OCI-M2 (cell line): Measurements from ENCODE around the gene NCR3LG1.

ENCODE experiments used
- DNase-seq: peaks from one replicate; lab custom pipeline; 2025; ENCODE audit not compliant: unreplicated experiment; lab: John Stamatoyannopoulos, UW

Gene NCR3LG1

DNA sequence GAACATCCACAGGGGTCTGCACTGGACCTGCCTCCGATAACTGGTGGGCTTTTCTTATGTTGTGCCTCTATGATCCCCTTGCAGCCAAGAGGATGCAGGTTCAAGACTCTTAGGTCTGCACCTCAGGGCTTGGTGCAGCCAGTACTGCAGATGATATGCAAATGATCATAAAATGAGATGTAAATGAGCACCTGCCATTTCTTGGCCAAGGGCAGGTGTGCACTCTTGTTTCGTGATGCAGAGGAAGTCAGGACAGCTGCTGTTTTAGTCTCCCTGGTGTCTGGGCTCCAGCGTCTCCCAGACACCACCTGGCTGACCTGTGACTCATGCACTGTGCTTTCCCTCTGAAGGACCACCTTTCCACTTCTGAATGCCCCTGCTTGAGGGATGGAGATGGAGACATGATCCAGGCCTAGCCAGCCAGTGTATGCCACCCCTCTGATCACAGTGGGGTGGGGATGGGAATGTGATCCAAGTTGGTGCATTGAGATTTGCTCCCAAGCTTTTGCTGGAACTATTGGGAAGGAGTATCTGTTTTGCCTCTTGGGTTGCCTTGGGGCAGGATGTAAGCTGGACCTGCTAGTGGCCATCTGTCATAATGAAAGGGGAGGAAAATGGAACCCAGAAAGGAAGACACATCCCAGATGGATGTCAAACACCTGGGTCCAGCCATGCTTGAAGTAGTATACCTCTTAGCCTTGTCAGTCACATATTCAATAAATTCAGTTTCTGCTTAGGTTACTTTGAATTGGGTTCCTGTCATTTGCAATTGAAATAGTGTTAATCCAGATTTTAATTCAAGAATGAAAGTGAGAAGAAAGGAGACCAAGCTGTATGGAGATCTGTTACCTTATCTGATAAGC, 40.1 kb downstream of the NCR3LG1 start:
- DNase-seq: no peak

DNA sequence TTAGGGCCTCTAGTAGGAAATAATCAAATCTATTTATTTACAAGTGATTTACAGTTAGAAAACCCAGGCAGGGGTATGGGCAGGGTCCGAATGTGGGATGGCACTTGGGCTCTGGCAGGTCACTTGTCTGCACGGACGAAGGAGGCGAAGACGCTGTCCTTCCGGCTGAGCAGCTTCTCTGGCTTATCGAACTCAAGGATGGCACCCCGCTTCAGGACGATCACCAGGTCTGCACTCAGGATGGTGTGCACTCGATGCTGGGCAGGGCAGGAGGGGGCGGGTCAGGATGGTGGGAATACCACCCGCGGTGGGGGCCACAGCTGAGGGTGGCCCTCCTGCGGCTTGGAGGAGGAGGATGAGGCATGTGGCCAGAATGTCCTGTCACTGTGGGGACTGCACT, 41.3 kb downstream of the NCR3LG1 start:
- DNase-seq: no peak

DNA sequence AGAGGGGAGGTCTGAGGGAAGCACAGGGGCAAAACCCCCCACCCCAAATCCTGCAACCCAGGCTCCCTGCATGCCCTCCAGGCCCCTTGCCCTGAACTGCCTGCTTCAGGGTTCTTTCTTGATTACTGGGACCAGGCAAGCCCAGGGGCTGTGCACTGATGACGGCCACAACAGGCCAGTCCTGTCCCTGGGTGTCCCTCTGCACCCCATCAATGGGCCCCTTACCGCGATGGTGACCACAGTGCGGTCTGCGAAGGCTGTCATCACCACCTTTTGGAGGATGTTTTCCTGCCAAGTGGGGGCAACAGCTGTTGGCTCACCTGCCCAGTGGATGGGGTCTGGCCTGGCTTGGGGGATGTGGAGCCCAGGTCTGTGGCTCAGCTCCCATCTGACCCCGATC, 41.9 kb downstream of the NCR3LG1 start:
- DNase-seq: no peak

DNA sequence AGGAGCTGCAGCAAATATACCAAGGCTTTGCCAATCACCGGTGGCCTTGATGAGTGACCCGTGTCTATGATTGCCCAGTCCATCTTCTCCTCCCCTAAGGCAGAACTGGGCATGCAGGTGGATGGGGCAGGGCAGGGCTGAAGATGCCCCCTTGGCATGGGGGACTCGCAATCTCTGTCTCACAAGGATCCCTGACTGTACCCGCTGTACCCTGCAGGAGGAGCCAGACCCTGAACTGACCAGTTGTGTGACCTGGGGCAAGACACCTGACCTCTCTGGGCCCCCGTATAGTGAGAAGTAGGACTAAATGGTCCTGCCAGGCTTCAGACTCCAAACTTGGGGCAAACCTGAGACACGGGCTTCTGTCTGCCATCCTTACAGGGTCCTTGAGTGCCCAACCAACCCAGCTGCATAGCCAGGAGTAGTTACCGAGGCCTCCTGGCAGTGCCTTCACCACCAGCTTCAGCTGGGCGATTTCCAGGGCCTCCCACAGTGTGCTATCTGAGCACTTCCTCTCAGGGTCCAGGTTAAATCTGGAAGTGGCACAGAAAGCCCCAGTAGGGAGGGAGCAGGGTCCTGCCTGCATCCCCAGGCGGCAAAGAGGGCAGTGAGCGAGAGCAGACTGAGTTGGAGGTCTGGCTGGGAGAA, 43.3 kb downstream of the NCR3LG1 start:
- no peak for DNase-seq

DNA sequence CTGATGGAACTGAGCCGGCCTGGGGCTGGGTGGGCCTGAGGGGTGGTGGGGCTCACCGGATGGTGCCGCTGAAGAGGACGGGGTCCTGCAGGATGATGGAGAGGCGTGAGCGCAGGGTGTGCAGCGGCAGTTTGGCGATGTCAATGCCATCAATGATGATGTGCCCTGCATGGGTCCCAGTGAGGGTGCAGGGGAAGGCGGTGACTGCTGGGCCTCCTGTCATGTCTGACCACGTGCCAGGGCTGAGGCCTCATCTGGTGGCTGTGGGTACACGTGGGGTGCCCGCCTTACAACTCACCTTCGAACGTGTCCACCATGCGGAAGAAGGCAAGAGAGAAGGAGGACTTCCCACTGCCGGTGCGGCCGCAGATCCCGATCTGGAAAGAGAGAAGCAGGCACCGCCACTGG, 44.0 kb downstream of the NCR3LG1 start:
- no peak for DNase-seq

DNA sequence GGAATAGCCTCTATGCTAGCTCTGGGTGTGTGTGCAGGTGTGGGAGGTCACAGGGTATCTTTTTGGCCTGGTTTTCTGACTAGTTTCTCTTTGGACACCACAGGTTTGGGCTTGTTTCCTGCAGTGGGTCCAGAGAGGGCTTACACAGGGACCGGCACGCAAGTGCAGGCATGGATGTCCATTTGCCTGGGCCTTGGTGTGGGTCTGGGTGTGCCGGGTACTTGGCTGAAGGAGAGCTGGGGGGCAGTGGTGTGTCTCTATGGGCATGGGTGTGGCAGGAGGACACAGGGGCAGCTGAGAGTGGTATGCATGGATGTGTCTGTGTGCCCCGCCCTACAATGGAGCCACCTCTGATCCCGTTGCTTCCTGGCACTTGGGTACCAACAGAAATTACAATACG, 44.4 kb downstream of the NCR3LG1 start:
- no peak for DNase-seq

DNA sequence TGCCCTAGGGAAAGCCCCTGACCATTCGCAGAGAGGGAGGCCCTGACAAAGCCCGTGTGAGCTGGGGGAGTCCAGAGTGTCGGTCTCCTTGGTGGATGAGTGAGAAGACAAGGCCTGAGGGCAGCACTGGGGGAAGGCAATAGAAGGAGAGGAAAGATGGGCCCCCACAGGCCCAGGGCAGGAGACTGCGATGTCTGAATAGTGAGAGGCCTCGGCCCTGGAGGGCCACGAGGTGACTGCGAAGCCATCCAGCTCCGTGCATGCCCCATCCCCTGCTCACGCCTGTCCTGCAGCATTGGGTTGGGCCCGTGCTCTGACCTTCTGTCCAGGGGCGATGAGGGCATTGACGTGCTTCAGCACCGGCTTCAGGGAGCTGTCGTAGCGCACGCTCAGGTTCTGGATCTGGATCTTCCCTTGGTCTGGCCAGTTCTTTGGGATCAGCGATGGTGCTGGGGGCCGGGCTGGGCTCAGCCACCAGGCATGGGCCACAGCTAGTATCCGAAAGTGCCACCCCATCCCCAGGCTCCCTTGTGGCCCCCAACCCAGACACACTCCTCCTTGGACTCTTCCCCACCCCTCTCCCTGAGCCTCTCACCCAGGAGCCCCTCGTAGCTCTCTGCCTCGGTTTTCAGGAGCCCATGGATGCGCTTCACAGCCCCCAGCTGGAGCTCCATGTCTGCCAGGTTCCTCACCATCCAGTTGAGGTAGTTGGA, 45.2 kb downstream of the NCR3LG1 start:
- DNase-seq: no peak

DNA sequence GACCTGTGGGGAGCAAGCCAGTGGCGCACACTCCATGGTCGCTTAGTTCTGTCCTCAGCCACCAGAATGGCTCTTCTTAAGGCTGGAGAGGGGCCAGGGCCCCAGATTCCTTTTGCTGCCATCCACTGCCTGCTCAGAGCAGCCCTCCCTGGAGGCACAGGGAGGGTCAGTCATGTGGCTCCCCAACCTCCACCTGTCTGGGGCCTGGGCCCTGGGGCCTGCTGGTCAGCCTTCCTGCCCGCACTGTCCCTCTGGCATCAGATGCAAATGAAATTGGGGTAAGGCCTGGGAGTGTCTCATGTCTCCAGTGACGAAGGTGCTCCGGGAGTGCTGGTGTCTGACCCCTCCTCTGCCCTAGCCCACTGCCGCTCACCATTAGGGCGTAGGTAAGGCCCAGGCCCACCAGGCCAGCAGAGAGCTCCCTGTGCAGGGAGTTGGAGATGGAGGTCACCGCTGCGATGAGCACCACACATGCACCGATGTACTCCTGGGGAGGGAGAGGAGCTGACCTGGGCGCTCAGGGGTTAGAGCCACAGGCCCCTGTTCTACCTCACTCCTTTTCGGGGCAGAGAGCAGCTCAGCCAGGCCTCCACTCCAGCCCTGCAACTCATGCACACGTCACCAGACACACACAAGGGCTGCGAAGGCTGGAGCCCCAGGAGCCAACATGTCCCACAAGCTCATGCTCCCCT, 45.9 kb downstream of the NCR3LG1 start:
- DNase-seq: no peak

DNA sequence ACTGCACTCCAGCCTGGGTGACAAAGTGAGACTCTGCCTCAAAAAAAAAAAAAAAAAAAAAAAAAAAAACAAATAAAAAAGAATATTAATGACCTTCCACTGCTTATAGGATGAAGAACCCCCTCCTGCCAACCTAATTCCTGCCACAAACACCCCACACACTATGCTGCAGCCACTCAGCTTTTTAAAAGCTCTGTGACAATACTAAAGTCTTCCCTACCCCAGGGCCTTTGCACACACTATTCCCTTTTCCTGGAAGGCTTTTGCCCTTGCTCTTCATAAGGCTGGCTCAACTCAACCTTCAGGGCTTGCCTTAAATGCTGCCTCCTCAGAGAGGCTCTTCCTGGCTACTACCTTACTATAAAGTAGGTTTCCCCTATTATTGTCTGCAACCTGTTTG, 47.6 kb downstream of the NCR3LG1 start:
- DNase-seq: no peak

DNA sequence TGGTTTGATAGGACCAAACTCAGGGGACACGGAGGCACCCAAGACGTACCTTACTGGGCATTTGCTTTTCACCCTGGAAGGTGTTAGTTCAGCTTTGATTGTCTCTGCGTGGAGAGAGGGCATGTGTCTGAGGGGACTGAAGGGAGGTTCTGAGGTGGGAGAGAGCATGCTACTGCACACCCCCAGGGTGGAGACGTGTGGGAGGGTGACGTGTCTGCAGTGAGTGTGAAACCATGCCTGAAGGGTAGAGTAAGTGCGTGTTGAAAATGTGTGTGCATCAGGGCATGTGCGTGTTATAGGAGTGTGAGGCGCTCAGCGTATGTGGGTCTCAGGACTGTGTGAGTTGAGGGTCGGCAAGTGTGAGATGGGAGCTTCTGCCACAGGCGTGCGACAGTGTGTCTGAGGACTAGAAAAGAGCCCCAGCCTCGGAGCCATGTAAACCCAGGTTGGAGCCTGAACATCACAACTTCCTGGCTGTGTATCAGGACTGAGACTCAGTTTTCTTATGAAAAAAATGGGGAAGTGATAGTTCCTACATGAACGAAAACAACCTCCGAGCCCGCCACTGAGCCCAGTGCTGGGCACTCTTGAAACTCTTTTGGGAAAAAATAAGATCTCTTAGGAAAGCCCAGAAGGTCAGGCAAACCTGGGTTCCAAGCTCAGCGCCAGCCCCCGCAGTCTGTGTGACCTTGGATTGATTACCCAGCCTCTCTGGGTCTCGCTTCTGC, 48.6 kb downstream of the NCR3LG1 start:
- DNase-seq: no peak

DNA sequence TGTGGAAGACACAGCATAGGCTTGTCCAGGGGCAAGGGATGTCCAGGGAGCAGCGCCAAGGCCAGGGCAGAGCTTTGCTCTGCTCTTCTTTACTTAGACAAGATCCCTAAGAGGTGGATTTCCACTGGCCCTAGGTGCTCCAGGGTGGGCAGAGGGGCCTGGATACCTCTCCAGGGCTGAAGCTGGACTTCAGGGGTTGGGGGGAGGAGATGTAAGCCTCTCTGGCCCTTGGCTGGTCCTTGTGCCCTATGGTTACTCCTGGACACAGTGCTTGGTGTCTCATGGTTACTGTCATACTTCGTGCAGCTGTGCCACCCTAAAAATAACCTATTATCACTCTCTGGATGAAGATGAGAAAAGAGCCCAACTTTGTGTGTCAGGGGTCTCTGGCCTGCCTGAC, 49.7 kb downstream of the NCR3LG1 start:
- no peak for DNase-seq

DNA sequence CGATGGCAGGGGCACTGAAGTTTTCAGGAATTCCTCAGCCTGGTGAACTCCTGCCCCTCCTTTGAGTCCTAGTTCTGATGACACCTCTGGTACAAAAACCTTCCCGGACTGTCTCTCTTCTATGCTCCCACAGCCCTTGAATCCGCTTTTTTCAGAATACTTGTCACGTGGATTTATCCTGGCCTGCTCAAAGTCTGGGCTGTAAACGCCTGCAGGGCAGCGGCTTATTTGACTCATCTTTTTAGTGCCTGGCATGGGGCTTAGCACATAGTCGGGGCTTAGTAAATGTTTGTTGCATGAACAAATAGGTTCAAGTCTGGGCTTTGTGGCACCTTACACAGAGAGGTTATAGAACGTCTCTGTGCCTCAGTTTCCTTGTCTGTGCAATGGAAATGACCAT, 50.2 kb downstream of the NCR3LG1 start:
- DNase-seq: no peak

DNA sequence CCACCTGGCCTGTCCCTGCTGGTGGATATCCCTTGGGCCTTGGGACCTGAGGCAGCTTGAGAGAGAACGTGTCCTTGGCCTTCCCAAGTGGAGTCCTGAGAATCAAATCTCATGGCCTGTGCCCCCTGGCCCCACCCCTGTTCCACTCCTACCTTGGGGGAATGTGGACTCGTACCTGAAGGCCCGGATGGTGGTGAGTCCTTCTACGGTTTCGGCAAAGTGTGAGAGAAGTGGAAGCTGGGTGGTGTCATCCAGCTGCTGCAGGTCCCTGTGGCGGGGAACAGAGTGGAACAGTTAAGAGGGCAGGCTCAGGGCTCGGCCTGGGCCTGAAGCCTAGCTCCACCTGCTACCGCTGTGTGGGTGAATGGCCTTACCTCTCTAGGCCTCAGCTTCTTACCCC, 50.9 kb downstream of the NCR3LG1 start:
- DNase-seq: no peak

DNA sequence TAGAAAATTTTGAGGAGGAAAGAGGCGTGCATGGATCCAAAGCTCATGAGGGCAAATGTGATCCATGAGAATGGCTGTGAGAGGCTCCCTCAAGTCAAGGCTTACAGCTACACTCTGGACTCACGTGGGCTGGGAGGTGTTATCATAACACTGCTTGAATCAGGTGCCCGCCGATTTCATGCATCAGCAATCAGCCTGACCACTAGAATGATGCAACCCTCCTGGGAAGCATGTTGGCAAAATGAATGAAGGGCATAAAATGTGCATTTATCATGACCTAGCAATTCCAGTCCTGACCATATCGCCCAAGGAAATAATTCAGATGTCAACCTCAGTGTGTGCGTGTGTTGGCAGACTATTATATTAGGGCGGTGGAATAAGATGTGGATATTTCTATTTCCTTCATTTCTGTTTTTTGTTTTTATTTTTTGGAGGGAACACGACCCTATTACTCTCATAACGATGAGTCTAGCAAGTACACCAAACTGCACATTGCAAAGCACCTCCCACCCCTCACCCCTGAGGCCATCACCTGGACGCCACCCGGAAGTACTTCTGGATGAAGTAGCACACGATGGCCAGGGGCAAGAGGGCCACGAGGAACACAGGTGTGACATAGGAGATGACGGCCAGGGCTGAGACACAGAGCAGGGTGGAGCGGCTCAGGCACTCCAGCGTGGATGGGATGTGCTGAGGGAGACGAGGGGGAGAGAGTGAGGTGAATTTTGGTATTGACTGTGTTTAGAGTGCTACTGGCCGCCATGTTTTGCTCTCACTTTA, 52.6 kb downstream of the NCR3LG1 start:
- DNase-seq: no peak

DNA sequence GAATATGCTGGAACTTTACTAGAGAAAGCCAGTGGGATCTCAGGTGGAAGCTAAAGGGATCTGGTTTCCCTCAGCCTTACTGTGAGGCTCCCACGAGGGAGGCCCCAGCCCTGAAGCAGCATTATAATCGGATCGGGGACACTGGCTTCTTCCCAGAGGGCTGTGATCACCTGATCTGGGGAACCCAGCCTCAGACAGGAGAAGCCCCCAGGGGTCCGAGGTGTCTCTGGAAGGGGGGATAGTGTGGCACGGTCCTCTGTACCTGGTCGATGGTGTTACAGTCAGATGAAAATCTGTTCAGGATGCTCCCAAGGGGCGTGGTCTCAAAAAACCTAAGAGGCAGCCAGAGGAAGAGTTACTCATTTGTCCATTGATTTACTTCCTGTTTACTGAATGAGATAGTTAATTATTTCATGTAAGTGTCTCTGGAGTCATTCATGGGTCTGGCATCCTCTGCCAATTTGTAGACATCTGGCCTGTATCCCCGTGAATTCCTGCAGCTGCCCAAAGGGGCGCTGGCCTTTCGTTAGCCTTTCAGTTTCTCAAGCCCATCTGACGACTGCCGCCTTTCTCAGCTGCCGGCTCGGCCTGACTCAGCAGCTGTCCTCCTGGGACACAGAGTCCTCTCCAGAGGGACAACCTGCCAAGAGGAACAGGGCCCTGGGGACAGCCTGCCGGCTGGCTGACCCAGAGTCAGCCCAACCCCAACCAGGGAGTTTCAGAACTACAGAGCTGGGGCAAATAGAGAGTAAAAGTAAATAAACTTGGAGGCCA, 53.8 kb downstream of the NCR3LG1 start:
- DNase-seq: no peak

DNA sequence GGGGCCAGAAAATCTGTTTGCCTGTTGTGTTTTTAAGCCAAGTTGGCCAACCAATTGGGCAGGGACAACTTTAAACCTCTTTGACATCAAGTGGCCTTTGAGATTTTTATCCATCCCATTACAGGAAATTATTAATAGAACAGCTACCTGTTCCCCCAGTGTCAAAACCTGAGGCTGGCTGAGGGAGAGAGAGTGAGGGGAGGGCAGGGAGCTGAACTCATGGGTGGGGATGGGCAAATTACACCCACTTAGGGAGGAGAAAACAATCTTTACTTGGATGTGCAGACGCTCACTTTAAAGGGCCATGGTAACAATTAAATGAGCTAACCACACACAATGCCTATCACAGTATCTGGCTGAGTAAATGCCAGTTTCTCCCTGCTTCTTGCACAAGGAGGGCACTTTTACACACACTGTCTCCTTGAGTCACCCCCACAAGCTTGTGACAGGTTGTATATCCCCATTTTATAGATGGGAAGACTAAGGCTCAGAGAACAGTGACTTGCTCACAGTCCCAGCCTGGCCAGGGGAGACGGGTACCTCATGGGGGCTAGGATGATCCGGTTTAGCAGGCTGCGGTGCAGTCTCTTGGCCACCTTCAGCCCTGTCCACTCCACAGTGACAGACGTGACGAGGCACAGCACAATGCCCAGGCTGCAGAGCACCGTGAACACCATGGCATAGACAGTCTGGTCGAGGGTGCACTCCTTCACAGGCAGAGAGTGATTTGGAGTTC, 54.6 kb downstream of the NCR3LG1 start:
- no peak for DNase-seq

DNA sequence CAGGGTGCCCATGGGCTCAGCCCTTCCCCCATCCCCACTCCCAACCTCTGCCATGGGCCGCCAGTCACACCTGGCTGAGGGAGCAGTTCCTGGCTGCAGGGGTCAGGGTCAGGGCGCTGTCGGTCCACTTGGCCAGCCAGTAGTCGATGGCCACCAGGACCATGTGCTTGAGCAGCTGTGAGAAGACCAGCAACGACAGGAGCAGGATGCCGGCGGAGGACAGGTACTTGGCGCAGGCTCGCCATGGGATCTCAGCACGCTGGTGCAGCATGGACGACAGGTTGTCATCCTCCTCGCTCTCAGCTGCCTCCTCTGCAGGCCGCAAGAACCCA, 55.2 kb downstream of the NCR3LG1 start:
- no peak for DNase-seq

DNA sequence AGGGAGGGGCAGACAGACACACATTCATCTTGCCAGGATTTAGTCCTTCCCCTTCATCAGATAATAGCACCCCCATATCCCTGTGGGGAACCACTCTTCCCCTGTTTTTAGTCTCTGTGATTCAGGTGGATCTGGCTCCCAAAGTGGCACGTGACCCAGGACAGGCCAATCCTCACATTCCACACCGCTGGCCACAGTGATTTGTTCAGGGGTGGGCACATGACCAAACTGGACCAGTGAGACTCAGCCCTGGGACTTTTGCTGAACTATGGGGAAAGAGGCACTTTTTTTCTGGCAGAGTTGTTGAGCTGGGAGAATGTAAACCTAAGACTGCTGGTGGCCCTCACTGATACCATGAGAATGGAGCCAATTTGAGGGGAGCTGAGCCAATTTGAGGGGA, 56.0 kb downstream of the NCR3LG1 start:
- DNase-seq: no peak

DNA sequence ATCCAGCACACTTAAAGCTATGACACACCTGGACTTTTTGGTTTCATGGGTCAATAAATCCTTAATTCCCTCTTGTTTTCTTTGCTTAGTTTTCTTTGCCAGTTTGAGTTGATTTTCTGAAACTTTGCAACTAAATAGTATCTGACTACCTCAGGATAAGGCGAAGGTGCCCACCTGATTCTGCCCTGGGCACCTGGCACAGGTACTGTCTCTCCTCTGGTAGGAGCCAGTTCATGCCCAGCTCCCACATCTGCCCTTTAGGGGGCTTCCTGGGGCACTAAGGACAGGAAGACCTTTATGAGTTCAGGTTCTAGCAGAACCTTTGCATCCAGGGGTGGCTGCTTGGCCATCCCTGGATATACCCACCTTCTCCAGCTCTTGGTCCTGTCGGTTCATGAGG, 56.4 kb downstream of the NCR3LG1 start:
- no peak for DNase-seq
